IPS DF 6.9 (cell line): Measurements from ENCODE around the gene NRCAM.

Source experiments
- DNase-seq: peaks from one replicate; pipeline ENCODE4 v3.0.0-alpha.2; 2013; ENCODE audit warnings: low read depth, low spot score
- H3K27ac ChIP-seq: one replicate; pipeline ENCODE4 v1.5.1; 2013; ENCODE audit warnings: low read length, control low read depth
- H3K27me3 ChIP-seq: 2 replicates; pipeline ENCODE4 v1.6.1; 2013; ENCODE audit warnings: mild to moderate bottlenecking, low read length; ENCODE audit not compliant: control insufficient read depth, insufficient read depth
- H3K36me3 ChIP-seq: 2 replicates; pipeline ENCODE4 v1.6.1; 2013; ENCODE audit warnings: low read length; ENCODE audit not compliant: control insufficient read depth, insufficient read depth
- H3K4me1 ChIP-seq: 2 replicates; pipeline ENCODE4 v1.6.1; 2013; ENCODE audit warnings: low read length; ENCODE audit not compliant: control insufficient read depth, insufficient read depth
- H3K4me3 ChIP-seq: 2 replicates; pipeline ENCODE4 v1.5.1; 2013; ENCODE audit warnings: mild to moderate bottlenecking, low read length
- H3K9me3 ChIP-seq: 2 replicates; pipeline ENCODE4 v1.6.1; 2013; ENCODE audit warnings: low read length, inconsistent platforms; ENCODE audit not compliant: control insufficient read depth, insufficient read depth
- WGBS: extraction: QIAGEN DNeasy Blood & Tissue Kit; methylation state at CpG from one replicate; pipeline ENCODE4 v1.1.7; 2013; ENCODE audit warnings: mixed read lengths, missing lambda C conversion rate; ENCODE audit not compliant: insufficient read length, insufficient coverage; 5-methylcytosine and 5-hydroxymethylcytosine counted together

The NRCAM gene

DNA sequence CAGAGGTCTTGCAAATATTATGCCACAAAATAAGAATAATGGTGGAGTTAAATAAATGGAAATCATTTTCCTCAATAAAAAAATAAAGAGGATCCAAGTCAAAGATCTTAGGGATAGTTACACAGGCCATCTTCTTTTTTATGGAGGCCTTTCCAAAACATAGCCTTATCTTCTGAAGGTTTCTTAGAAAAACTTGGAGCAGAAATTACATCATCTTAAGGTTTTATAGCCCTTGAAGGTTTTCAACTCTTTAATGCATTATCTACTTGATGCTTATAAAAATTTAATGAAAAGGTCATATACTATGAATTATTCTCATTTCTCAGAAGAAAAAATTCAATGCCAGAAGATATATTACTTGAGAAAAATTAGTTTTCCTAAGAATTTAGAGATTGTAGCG is 231.8 kb downstream of the NRCAM start:
- Histone ChIP-seq H3K27ac (no peak overlapping the region), H3K27me3 (no peaks in the 10 kb centered on the region), H3K4me3 (no peak overlapping the region), H3K4me1 (no peaks in the 10 kb centered on the region), H3K9me3 (no peaks in the 10 kb centered on the region), H3K36me3 (no peaks in the 10 kb centered on the region)
- no peak for DNase-seq
- WGBS: no CpG with 5 or more reads among the region's 1 CpG

DNA sequence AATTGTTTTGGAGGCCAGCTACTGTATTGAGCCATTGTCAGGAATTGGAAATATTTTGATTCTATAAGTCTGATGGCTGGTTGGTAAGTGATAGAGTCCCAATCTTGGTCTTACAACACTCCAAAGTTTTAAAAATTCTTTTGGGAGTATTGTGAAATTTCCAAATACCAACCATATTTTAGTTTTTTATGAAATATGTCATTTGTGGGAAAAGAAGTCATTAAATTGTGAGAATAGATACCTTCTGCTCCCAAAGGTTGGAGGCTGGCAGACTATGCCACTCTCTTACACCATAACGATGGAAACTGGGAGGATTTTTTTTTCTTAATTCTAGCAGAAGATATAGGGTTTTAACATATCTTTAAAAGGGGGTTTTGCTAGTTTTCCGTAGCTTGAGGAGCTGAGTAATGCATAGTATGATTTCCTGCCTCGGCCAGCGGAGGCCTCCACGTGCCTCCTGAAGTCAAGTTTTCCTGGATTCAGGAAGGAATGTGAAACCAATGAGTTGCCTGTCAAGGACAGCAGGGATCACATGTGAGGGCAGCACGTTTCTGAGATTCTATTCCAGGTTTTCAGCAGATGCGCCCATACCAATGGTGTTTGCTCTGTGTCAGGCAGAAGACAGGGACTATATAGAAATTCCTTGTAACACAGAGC is 233.9 kb downstream of the NRCAM start:
- Histone ChIP-seq H3K27me3 (no peaks in the 10 kb centered on the region), H3K27ac (no peak overlapping the region), H3K36me3 (no peaks in the 10 kb centered on the region), H3K4me3 (no peak overlapping the region), H3K9me3 (no peaks in the 10 kb centered on the region), H3K4me1 (no peaks in the 10 kb centered on the region)
- WGBS: no CpG with 5 or more reads among the region's 7 CpGs
- DNase-seq: no peak

DNA sequence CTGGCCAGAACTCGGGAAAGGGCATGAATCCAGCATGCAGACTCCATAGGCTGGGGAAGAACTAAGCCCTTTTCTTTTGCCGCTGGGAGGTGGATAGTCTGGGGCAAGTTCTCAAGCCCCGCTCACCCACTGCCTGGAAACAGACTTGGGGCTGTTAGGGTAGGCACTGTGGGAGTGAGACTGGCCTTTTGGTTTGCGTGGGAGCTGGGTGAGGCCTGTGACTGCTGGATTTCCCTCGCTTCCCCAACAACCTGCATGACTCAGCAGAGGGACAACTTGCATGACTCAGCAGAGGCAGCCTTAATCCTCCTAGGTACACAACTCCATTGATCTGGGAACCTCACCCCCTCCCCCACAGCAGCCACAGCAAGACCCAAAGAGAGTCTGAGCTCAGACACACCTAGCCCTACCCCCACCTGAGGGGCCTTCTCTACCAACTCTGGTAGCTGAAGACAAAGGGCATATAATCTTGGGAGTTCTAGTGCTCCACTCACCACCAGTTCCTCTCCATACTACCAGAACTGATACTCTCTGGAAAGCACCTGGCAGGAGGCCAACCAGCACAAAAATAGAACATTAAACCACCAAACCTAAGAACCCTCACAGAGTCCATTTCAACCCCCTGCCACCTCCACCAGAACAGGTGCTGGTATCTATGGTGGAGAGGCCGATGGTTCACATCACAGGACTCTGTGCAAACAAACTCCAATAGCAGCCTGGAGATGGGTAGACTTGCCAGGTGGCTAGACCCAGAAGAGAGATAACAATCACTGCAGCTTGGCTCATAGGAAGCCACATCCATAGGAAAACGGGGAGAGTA is 244.6 kb downstream of the NRCAM start:
- Histone ChIP-seq H3K27me3 (no peaks in the 10 kb centered on the region), H3K4me3 (no peak overlapping the region), H3K9me3 (no peaks in the 10 kb centered on the region), H3K27ac (no peak overlapping the region), H3K4me1 (peaks cover 1% of the 10 kb centered on the region; the same call in 1 of the 2 replicates), H3K36me3 (no peaks in the 10 kb centered on the region)
- no CpG with 5 or more reads among the region's 7 CpGs for WGBS
- DNase-seq: no peak

DNA sequence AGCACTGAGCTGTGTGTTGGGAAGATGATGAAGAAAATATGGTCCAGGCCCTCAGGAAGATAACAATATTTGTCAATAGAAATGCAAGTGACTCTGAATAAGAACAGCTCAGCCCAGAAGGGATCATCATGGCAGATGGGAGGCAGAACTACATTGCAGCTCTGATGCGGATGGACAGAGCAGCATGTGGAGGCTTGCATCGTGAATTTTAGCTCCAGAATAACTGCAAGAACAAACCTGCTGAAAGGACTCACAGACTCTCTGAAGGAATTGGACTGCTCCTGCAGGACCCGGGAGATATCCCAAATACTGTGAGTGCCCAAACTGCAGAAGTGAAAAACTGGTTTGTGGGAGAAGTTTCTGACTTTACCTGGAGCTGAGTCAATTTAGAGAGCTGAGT is 245.4 kb downstream of the NRCAM start:
- no peaks in the 10 kb centered on the region for H3K9me3 ChIP-seq
- H3K36me3 ChIP-seq: no peaks in the 10 kb centered on the region
- H3K27me3 ChIP-seq: no peaks in the 10 kb centered on the region
- H3K4me3 ChIP-seq: no peak overlapping the region
- DNase-seq: no peak
- peaks cover 1% of the 10 kb centered on the region; the same call in 1 of the 2 replicates for H3K4me1 ChIP-seq
- H3K27ac ChIP-seq: no peak overlapping the region
- WGBS: no CpG with 5 or more reads among the region's 3 CpGs

DNA sequence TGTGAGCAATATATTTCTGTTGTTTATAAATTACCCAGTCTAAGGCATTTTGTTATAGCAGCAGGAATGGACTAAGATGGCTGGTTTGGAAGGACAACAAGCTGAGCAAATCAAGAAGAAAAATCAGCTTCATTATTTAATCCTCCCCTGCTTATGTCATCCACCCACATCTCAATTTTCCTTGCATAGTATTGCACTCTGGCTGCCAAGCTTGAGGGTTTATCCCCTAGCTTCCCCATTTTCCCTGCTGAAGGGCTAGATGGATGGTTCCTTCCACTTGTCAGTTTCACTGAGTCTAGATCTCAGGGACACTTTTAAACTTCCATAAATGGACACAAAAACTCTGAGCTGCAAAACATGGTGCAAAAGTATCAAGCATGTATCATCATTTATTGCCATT is 250.9 kb downstream of the NRCAM start:
- H3K4me3 ChIP-seq: no peak overlapping the region
- H3K9me3 ChIP-seq: no peaks in the 10 kb centered on the region
- no peaks in the 10 kb centered on the region for H3K36me3 ChIP-seq
- no peak overlapping the region for H3K27ac ChIP-seq
- no peak for DNase-seq
- H3K27me3 ChIP-seq: no peaks in the 10 kb centered on the region; the same call in 1 of the 2 replicates
- no peaks in the 10 kb centered on the region; the same call in 1 of the 2 replicates for H3K4me1 ChIP-seq

DNA sequence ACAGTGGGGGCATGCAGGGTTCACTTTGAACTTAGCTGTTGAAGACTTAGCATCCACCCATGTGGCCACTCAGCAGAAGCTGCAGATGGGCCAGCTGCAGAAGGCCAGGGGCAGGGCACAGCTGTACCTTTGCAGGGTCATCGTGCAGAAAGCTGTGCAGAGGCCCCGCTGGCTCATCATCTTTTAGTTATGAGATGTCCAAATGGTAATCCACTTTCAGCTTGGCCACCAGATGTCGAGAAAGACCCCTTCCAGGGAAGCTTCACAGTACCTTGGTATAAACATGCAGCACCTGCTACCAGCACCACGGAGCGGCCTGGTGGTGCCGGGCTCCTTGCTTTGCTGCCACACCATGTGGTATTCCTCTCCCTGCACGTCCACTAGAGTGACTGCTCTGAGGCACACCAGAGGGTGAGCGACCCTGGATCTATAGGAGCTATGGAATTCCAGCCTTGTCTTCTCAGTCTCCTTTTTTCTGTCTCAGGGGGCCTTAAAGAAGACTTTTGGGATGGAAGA is 251.9 kb downstream of the NRCAM start:
- Histone ChIP-seq H3K4me1 (no peaks in the 10 kb centered on the region; the same call in 1 of the 2 replicates), H3K27ac (no peak overlapping the region), H3K9me3 (no peaks in the 10 kb centered on the region), H3K27me3 (no peaks in the 10 kb centered on the region; the same call in 1 of the 2 replicates), H3K36me3 (no peaks in the 10 kb centered on the region), H3K4me3 (no peak overlapping the region)
- WGBS: no CpG with 5 or more reads among the region's 8 CpGs
- no peak for DNase-seq

DNA sequence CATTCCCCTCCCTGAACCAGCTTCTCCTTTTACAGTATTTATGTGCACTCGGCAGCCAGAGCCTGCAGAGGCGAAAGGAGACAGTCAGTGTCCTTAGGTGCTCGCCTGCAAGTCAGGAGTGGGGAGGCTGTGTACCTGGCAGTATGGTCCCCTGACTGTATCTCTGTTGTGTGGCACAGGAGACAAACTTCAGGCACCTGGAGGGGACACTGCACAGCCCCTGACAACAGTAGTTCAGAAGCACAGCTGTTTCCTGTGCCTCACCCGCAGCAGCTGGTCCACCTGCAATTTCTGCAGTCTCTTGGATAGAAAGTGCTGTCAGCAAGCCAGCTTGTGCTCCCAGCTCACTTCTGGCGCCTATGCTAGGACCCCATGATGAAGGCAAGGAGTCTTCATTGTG is 252.7 kb downstream of the NRCAM start:
- no peaks in the 10 kb centered on the region; the same call in 1 of the 2 replicates for H3K4me1 ChIP-seq
- no peaks in the 10 kb centered on the region for H3K9me3 ChIP-seq
- H3K36me3 ChIP-seq: no peaks in the 10 kb centered on the region
- no CpG with 5 or more reads among the region's 5 CpGs for WGBS
- no peaks in the 10 kb centered on the region; the same call in 1 of the 2 replicates for H3K27me3 ChIP-seq
- DNase-seq: no peak
- no peak overlapping the region for H3K27ac ChIP-seq
- H3K4me3 ChIP-seq: no peak overlapping the region

DNA sequence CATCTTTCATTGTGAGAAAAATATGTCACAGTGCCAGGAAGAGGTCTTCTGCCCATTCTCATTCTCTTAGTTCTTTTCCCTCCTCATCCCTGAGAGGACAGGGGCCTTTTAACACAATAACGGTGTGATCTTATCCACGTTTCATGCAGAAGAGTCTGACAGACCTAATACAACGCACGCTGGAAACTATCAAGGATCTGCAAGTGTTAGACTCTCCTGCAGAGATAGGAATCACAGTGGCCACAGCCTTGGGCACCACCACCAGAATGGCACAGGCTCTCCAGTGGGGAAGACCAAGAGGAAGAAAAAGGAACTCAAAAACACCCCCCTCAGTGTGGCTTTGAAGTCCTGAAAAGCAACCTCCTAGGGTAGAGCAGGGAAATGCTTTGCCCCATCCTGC is 253.5 kb downstream of the NRCAM start:
- Histone ChIP-seq H3K27ac (no peak overlapping the region), H3K27me3 (no peaks in the 10 kb centered on the region; the same call in 1 of the 2 replicates), H3K4me3 (no peak overlapping the region), H3K9me3 (no peaks in the 10 kb centered on the region), H3K36me3 (no peaks in the 10 kb centered on the region), H3K4me1 (no peaks in the 10 kb centered on the region; the same call in 1 of the 2 replicates)
- WGBS: no CpG with 5 or more reads among the region's 4 CpGs
- DNase-seq: no peak

DNA sequence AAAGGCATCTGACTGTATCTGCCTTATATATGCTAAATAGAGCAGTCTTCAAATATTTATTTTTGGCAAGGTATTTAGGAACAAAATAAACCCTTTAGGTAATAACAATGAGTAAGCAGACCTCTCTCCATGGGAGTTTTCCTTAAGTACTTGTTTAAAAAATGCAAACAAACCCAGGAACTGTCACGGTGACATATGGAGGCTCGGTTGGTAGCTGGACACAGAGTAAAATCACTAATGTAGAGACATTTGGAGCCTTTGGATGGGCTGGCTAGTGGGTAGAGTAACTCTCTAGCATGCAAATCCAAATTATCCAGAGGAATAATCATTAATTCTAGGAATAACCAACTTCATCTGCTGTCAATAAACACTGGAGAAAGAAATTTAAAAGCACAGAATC is 254.5 kb downstream of the NRCAM start:
- Histone ChIP-seq H3K4me1 (no peaks in the 10 kb centered on the region; the same call in 1 of the 2 replicates), H3K27me3 (no peaks in the 10 kb centered on the region; the same call in 1 of the 2 replicates), H3K9me3 (no peaks in the 10 kb centered on the region), H3K4me3 (no peak overlapping the region), H3K27ac (no peak overlapping the region), H3K36me3 (no peaks in the 10 kb centered on the region)
- no peak for DNase-seq
- WGBS: no CpG with 5 or more reads among the region's 2 CpGs

DNA sequence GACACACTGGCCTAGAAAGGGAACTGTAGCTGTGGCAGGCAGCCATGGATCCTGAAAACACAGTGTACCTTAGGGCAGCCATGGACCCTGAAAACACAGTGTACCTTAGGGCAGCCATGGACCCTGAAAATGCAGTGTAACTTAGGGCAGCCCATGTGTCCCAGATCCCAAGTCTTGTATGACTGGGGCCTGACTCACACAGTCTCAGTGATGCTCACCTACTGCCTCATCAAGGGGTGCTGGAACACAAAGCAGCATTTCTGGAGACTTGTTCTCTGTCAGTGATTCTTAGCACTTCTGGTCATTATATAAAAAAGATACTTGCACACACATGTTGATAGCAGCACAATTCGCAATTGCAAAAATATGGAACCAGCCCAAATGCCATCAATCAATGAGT is 255.9 kb downstream of the NRCAM start:
- Histone ChIP-seq H3K36me3 (no peaks in the 10 kb centered on the region), H3K4me1 (no peaks in the 10 kb centered on the region; the same call in 1 of the 2 replicates), H3K27ac (no peak overlapping the region), H3K9me3 (no peaks in the 10 kb centered on the region), H3K4me3 (no peak overlapping the region), H3K27me3 (no peaks in the 10 kb centered on the region; the same call in 1 of the 2 replicates)
- DNase-seq: no peak
- WGBS: no CpG with 5 or more reads among the region's 1 CpG
